HCT116 (cell line): ENCODE data around the gene DOCK10. TPM values are rescaled to one million over a fixed set of nuclear protein-coding genes. Genes with fewer than 3 reads are reported as not detected.

Experiments used
- ATAC-seq: fragments of 200-7000 bp; cut with Tn5 transposase; 2 replicates; pipeline ENCODE4 v1.9.1; 2020; ENCODE audit warnings: mild to moderate bottlenecking, moderate library complexity
- BruUV-seq: library from RNA; stranded (reverse); fragments of 400-500 nt; replicated peaks from 2 replicates; lab custom pipeline; 2021; lab: Mats Ljungman, UMichigan
- CTCF ChIA-PET: fragments of 300-600 bp; sonication (Branson Sonifier 250); formaldehyde crosslinking; loops from one replicate; lab custom pipeline; 2021; ENCODE audit warnings: antibody characterized with exemption; lab: Charles Lee
- POLR2A ChIA-PET: fragments of 300-600, 350-600 bp; sonication (Branson Sonifier 250); formaldehyde crosslinking; loops from one replicate; lab custom pipeline; 2021; ENCODE audit warnings: antibody characterized with exemption; lab: Charles Lee
- RAD21 ChIA-PET, 2 experiments: fragments of 300-600 bp; sonication (Branson Sonifier 250); formaldehyde crosslinking; loops; one replicate each; lab custom pipeline; 2023; ENCODE audit warnings: low total read pairs in 2 of 2; ENCODE audit not compliant: uncharacterized antibody in 2 of 2, unreplicated experiment in 2 of 2, low non-redundant PET in 1 of 2; lab: Charles Lee
- DNase-seq: peaks from one replicate; pipeline ENCODE4 v3.0.0-alpha.2; 2010; ENCODE audit warnings: low read depth, low spot score
- H2AFZ ChIP-seq: fragments of 200-600 bp; shearing (Covaris generic), sonication (generic); 2 replicates; pipeline ENCODE4 v1.6.1; 2017; ENCODE audit warnings: low read depth, mixed run types, mixed read lengths, antibody characterized with exemption, low read length; ENCODE audit not compliant: poor library complexity, severe bottlenecking
- H3K27ac ChIP-seq: 2 replicates; pipeline ENCODE4 v1.5.1; 2012; ENCODE audit warnings: low read depth, low read length
- H3K27me3 ChIP-seq: fragments of 200-600 bp; sonication (generic); 2 replicates; pipeline ENCODE4 v1.6.1; 2016; ENCODE audit warnings: mixed run types, low read length, mixed read lengths; ENCODE audit not compliant: insufficient read depth
- H3K36me3 ChIP-seq, 2 experiments: fragments of 200-500 bp in 1 of 2; fragments of 200-600 bp in 1 of 2; sonication (Bioruptor generic) in 1 of 2; sonication (generic) in 1 of 2; 2 replicates each; pipeline versions ENCODE4 v1.5.1 to v1.6.1; 2014 to 2016; ENCODE audit warnings: low read length in 2 of 2, inconsistent platforms in 1 of 2, mixed read lengths in 1 of 2, mixed run types in 1 of 2; ENCODE audit not compliant: insufficient read depth in 2 of 2, control insufficient read depth in 1 of 2
- H3K4me1 ChIP-seq, 2 experiments: fragments of 200-600 bp in 1 of 2; sonication (generic) in 1 of 2; 2 replicates each; pipeline versions ENCODE4 v1.5.1 to v1.6.1; 2012 to 2017; ENCODE audit warnings: low read length in 2 of 2, inconsistent platforms in 1 of 2, mild to moderate bottlenecking in 1 of 2, mixed read lengths in 1 of 2, mixed run types in 1 of 2, moderate library complexity in 1 of 2; ENCODE audit not compliant: insufficient read depth in 2 of 2, control insufficient read depth in 1 of 2
- H3K4me2 ChIP-seq: fragments of 200-600 bp; sonication (generic); 2 replicates; pipeline ENCODE4 v1.6.1; 2017; ENCODE audit warnings: mixed run types, low read length, mixed read lengths
- H3K4me3 ChIP-seq, 2 experiments: fragments of 200-600 bp in 1 of 2; sonication (generic) in 1 of 2; replicated peaks in 1 of 2; 2 replicates each; pipeline ENCODE4 v1.5.1; 2011 to 2016; ENCODE audit warnings: low read length in 2 of 2, control low read depth in 1 of 2, low read depth in 1 of 2, mild to moderate bottlenecking in 1 of 2, mixed read lengths in 1 of 2, mixed run types in 1 of 2
- H3K79me2 ChIP-seq: fragments of 200-600 bp; sonication (generic); 2 replicates; pipeline ENCODE4 v1.6.1; 2017; ENCODE audit warnings: mild to moderate bottlenecking, mixed run types, low read length, moderate library complexity, mixed read lengths; ENCODE audit not compliant: insufficient read depth
- H3K9ac ChIP-seq: fragments of 200-600 bp; sonication (generic); 2 replicates; pipeline ENCODE4 v1.6.1; 2016; ENCODE audit warnings: low read length, mixed read lengths
- H3K9me2 ChIP-seq: fragments of 200-600 bp; sonication (generic), shearing (Covaris generic); 2 replicates; pipeline ENCODE4 v1.6.1; 2017; ENCODE audit warnings: mixed run types, mild to moderate bottlenecking, moderate library complexity; ENCODE audit not compliant: insufficient read depth
- H3K9me3 ChIP-seq, 2 experiments: fragments of 200-500 bp in 1 of 2; fragments of 200-600 bp in 1 of 2; sonication (Bioruptor generic) in 1 of 2; sonication (generic) in 1 of 2; 2 replicates each; pipeline ENCODE4 v1.6.1; 2014 to 2017; ENCODE audit warnings: low read length in 2 of 2, mixed read lengths in 2 of 2, inconsistent platforms in 1 of 2, low read depth in 1 of 2, mild to moderate bottlenecking in 1 of 2, mixed run types in 1 of 2, moderate library complexity in 1 of 2; ENCODE audit not compliant: control insufficient read depth in 1 of 2, insufficient read depth in 1 of 2
- H4K20me1 ChIP-seq: fragments of 200-600 bp; sonication (generic), shearing (Covaris generic); 2 replicates; pipeline ENCODE4 v1.6.1; 2017; ENCODE audit warnings: mixed run types, mild to moderate bottlenecking, moderate library complexity; ENCODE audit not compliant: insufficient read depth
- ATF3 ChIP-seq: IDR thresholded peaks from 2 replicates; pipeline ENCODE4 v1.6.1; 2012
- CBX3 ChIP-seq: IDR thresholded peaks from 2 replicates; pipeline ENCODE4 v1.6.1; 2012; ENCODE audit warnings: low read depth
- CEBPB ChIP-seq: IDR thresholded peaks from 2 replicates; pipeline ENCODE4 v1.6.1; 2012; ENCODE audit warnings: low read depth
- CTCF ChIP-seq, 3 experiments: fragments of 200-600 bp in 1 of 3; sonication (generic) in 1 of 3; IDR thresholded peaks in 2 of 3; conservative IDR thresholded peaks in 1 of 3; 2 replicates each; pipeline ENCODE4 v1.5.1; 2012 to 2017; ENCODE audit warnings: low read depth in 2 of 3, low read length in 2 of 3, antibody characterized with exemption in 1 of 3, borderline replicate concordance in 1 of 3, control low read depth in 1 of 3, mild to moderate bottlenecking in 1 of 3, mixed read lengths in 1 of 3, mixed run types in 1 of 3, moderate library complexity in 1 of 3; ENCODE audit not compliant: insufficient read depth in 1 of 3
- EGR1 ChIP-seq: IDR thresholded peaks from 2 replicates; pipeline ENCODE4 v1.6.1; 2012; ENCODE audit warnings: low read depth
- ELF1 ChIP-seq: IDR thresholded peaks from 2 replicates; pipeline ENCODE4 v1.6.1; 2012; ENCODE audit warnings: low read depth, borderline replicate concordance
- EZH2 ChIP-seq: fragments of 200-600 bp; sonication (generic); IDR thresholded peaks from 2 replicates; pipeline ENCODE4 v1.6.1; 2017; ENCODE audit warnings: antibody characterized with exemption, mixed run types
- EZH2phosphoT487 ChIP-seq: fragments of 200-600 bp; IDR thresholded peaks from 2 replicates; pipeline ENCODE4 v1.6.1; 2018; ENCODE audit warnings: antibody characterized with exemption, borderline replicate concordance
- FOSL1 ChIP-seq: IDR thresholded peaks from 2 replicates; pipeline ENCODE4 v1.6.1; 2012; ENCODE audit warnings: low read depth
- JUND ChIP-seq: IDR thresholded peaks from 2 replicates; pipeline ENCODE4 v1.6.1; 2012
- MAX ChIP-seq: IDR thresholded peaks from 2 replicates; pipeline ENCODE4 v1.6.1; 2012
- POLR2AphosphoS5 ChIP-seq: IDR thresholded peaks from 2 replicates; pipeline ENCODE4 v1.6.1; 2011; ENCODE audit warnings: mild to moderate bottlenecking, low read depth, low read length, moderate library complexity
- RAD21 ChIP-seq: IDR thresholded peaks from 2 replicates; pipeline ENCODE4 v1.6.1; 2012; ENCODE audit warnings: low read depth, mild to moderate bottlenecking
- SIN3A ChIP-seq: IDR thresholded peaks from 2 replicates; pipeline ENCODE4 v1.6.1; 2012; ENCODE audit warnings: low read depth
- SP1 ChIP-seq: IDR thresholded peaks from 2 replicates; pipeline ENCODE4 v1.6.1; 2012; ENCODE audit warnings: low read depth
- SRF ChIP-seq: IDR thresholded peaks from 2 replicates; pipeline ENCODE4 v1.6.1; 2012; ENCODE audit warnings: low read depth
- TCF7L2 ChIP-seq: IDR thresholded peaks from 2 replicates; pipeline ENCODE4 v1.7.0; 2011; ENCODE audit warnings: borderline replicate concordance, inconsistent platforms; ENCODE audit not compliant: insufficient read depth, insufficient read length; ENCODE audit errors: extremely low read depth
- YY1 ChIP-seq: IDR thresholded peaks from 2 replicates; pipeline ENCODE4 v1.6.1; 2011; ENCODE audit warnings: low read length, low read depth, moderate library complexity, mild to moderate bottlenecking; ENCODE audit not compliant: insufficient replicate concordance; ENCODE audit errors: extremely low read depth
- ZBTB33 ChIP-seq: IDR thresholded peaks from 2 replicates; pipeline ENCODE4 v1.6.1; 2011; ENCODE audit warnings: mild to moderate bottlenecking, low read length, moderate library complexity; ENCODE audit not compliant: insufficient replicate concordance; ENCODE audit errors: extremely low read depth
- ZFX ChIP-seq: fragments of 450-650 bp; IDR thresholded peaks from 2 replicates; pipeline ENCODE4 v1.6.1; 2017
- intact Hi-C: fragments of 100-400 bp; cut with micrococcal nuclease; formaldehyde crosslinking; loops from 2 replicates; pipeline ENCODE4 v1.10.0; 2022
- total RNA-seq: library from RNA; stranded (reverse); gene quantifications from one replicate; pipeline ENCODE4 v1.2.1, GENCODE V29; 2021; ENCODE audit not compliant: unreplicated experiment

DOCK10 gene
- total RNA-seq, 1 experiment from 2014 or later = 0.54 TPM

GRCh38 chr2:224838335-224838734 is 203.9 kb downstream of the DOCK10 start:
- POLR2A ChIA-PET = no interaction called here

More at GRCh38 chr2:224838335-224838734, 203.9 kb downstream of the DOCK10 start:
- no TSS peak for BruUV-seq
- Histone ChIP-seq H3K27me3 (no peaks in the 10 kb centered on the region), H3K4me1 (peaks cover 0 to 5% of the 10 kb centered on the region in 2 experiments; a peak in 1 of 4 replicates), H3K79me2 (no peaks in the 10 kb centered on the region), H4K20me1 (no peaks in the 10 kb centered on the region), H3K9me2 (no peaks in the 10 kb centered on the region), H3K27ac (no peak overlapping the region), H3K4me3 (no peak overlapping the region), H2AFZ (no peak overlapping the region), H3K9me3 (no peaks in the 10 kb centered on the region), H3K9ac (no peak overlapping the region), H3K4me2 (no peak overlapping the region), H3K36me3 (no peaks in the 10 kb centered on the region)
- DNase-seq = no peak
- TF ChIP-seq CTCF (IDR thresholded peaks at IDR 0.05 in 2 of 3, conservative IDR thresholded peaks at IDR 0.05 in 1 of 3; ENCODE audit: borderline replicate concordance in 1 of 3, insufficient read depth in 1 of 3, low read depth in 2 of 3, low read length in 2 of 3) (no peak), SIN3A (no peak), FOSL1 (no peak), ZFX (no peak), CEBPB (no peak), SP1 (no peak), POLR2AphosphoS5 (no peak), EZH2phosphoT487 (no peak), MAX (no peak), CBX3 (no peak), EGR1 (no peak), RAD21 (no peak), ZBTB33 (no peak), EZH2 (no peak), JUND (no peak), TCF7L2 (no peak), SRF (no peak), ELF1 (no peak), ATF3 (no peak), YY1 (no peak)
- ChIA-PET CTCF (no interaction called here), RAD21 (no interaction called here)
- intact Hi-C loops = no loop called here
- ATAC-seq = no peak
